Endothelial cell of umbilical vein (primary cell): ENCODE measurements around the gene MTA1. TPM values are rescaled to one million over a fixed set of nuclear protein-coding genes. Genes with fewer than 3 reads are reported as not detected.

Experiments used
- BruUV-seq: library from RNA; stranded (reverse); fragments of 400-500 nt; replicated peaks from 2 replicates; lab custom pipeline; 2021; lab: Mats Ljungman, UMichigan
- CTCF ChIA-PET: fragments of 300-600, 350-600 bp; sonication (Branson Sonifier 250); formaldehyde crosslinking; loops from one replicate; lab custom pipeline; 2021; ENCODE audit warnings: antibody characterized with exemption, inconsistent platforms; lab: Charles Lee
- POLR2A ChIA-PET: fragments of 300-600, 350-600 bp; sonication (Branson Sonifier 250); formaldehyde crosslinking; loops from one replicate; lab custom pipeline; 2021; ENCODE audit warnings: antibody characterized with exemption, inconsistent platforms; lab: Charles Lee
- DNase-seq: peaks from one replicate; pipeline ENCODE4 v3.0.0-alpha.2; 2011; ENCODE audit warnings: low read depth, low spot score
- FAIRE-seq: peaks from 2 replicates; lab custom pipeline; 2011; peaks lifted over from hg19 to GRCh38; lab: Jason Lieb, UNC
- H2AFZ ChIP-seq: 2 replicates; pipeline ENCODE4 v1.6.0; 2012; ENCODE audit warnings: low read depth, low read length, control low read depth, inconsistent platforms
- H3K27ac ChIP-seq: 2 replicates; pipeline ENCODE4 v1.5.1; 2011; ENCODE audit warnings: low read depth, mild to moderate bottlenecking, control low read depth, low read length, moderate library complexity; ENCODE audit not compliant: insufficient read depth
- H3K27me3 ChIP-seq, 2 experiments: 2 replicates each; pipeline versions ENCODE4 v1.6.0 to v1.6.1; 2011; ENCODE audit warnings: low read length in 2 of 2, mixed read lengths in 1 of 2; ENCODE audit not compliant: control insufficient read depth in 2 of 2, insufficient read depth in 2 of 2
- H3K36me3 ChIP-seq, 2 experiments: 2 replicates in 1 of 2; 3 replicates in 1 of 2; pipeline ENCODE4 v1.5.1; 2011; ENCODE audit warnings: low read length in 2 of 2, mild to moderate bottlenecking in 1 of 2, moderate library complexity in 1 of 2; ENCODE audit not compliant: control insufficient read depth in 2 of 2, insufficient read depth in 2 of 2; ENCODE audit errors: extremely low read depth in 1 of 2
- H3K4me1 ChIP-seq: 3 replicates; pipeline ENCODE4 v1.5.1; 2011; ENCODE audit warnings: mild to moderate bottlenecking, low read length; ENCODE audit not compliant: control insufficient read depth, insufficient read depth; ENCODE audit errors: extremely low read depth
- H3K4me2 ChIP-seq: 2 replicates; pipeline ENCODE4 v1.6.1; 2011; ENCODE audit warnings: low read length, control low read depth, mixed read lengths; ENCODE audit not compliant: insufficient read depth
- H3K4me3 ChIP-seq, 3 experiments: fragments of 200-600 bp in 1 of 3; sonication (generic), shearing (Covaris generic) in 1 of 3; replicated peaks in 1 of 3; 2 replicates each; pipeline ENCODE4 v1.5.1; 2011 to 2016; ENCODE audit warnings: control low read depth in 3 of 3, low read length in 3 of 3, mild to moderate bottlenecking in 2 of 3, inconsistent platforms in 1 of 3, low read depth in 1 of 3, moderate library complexity in 1 of 3; ENCODE audit not compliant: insufficient read depth in 1 of 3
- H3K79me2 ChIP-seq: 2 replicates; pipeline ENCODE4 v1.6.0; 2012; ENCODE audit warnings: low read length, inconsistent platforms; ENCODE audit not compliant: control insufficient read depth, insufficient read depth
- H3K9ac ChIP-seq: replicated peaks from 2 replicates; pipeline ENCODE3; 2011; ENCODE audit warnings: low read length, control low read depth; ENCODE audit not compliant: insufficient read depth; ENCODE audit errors: extremely low read depth
- H3K9me1 ChIP-seq: replicated peaks from 3 replicates; pipeline ENCODE4 v1.6.0; 2011; ENCODE audit warnings: mild to moderate bottlenecking, low read length; ENCODE audit not compliant: control insufficient read depth, insufficient read depth; ENCODE audit errors: extremely low read depth
- H3K9me3 ChIP-seq: replicated peaks from 2 replicates; pipeline ENCODE4 v1.5.1; 2012; ENCODE audit warnings: low read length, inconsistent platforms; ENCODE audit not compliant: control insufficient read depth, insufficient read depth
- H4K20me1 ChIP-seq: replicated peaks from 2 replicates; pipeline ENCODE3; 2011; ENCODE audit warnings: mild to moderate bottlenecking, low read length; ENCODE audit not compliant: control insufficient read depth, insufficient read depth; ENCODE audit errors: extremely low read depth
- CTCF ChIP-seq, 2 donors: IDR thresholded peaks; 1 replicate in 1 of 2; 2 replicates in 1 of 2; pipeline ENCODE4 v1.5.1; 2011; ENCODE audit warnings: low read length in 2 of 2, mild to moderate bottlenecking in 2 of 2, moderate library complexity in 2 of 2, control low read depth in 1 of 2, inconsistent platforms in 1 of 2, low read depth in 1 of 2; ENCODE audit not compliant: insufficient read depth in 1 of 2; ENCODE audit errors: extremely low read depth in 1 of 2
- EZH2 ChIP-seq: IDR thresholded peaks from 2 replicates; pipeline ENCODE4 v1.6.1; 2012; ENCODE audit warnings: borderline replicate concordance, low read depth, mild to moderate bottlenecking, moderate library complexity, low read length, inconsistent platforms; ENCODE audit not compliant: severe bottlenecking
- FOS ChIP-seq: IDR thresholded peaks from 2 replicates; pipeline ENCODE4 v1.6.1; 2011; ENCODE audit warnings: mild to moderate bottlenecking, low read length, moderate library complexity, borderline replicate concordance; ENCODE audit not compliant: insufficient read depth
- JUN ChIP-seq: IDR thresholded peaks from 2 replicates; pipeline ENCODE4 v1.6.1; 2011; ENCODE audit warnings: borderline replicate concordance, low read depth; ENCODE audit not compliant: insufficient read length, insufficient read depth
- dilution Hi-C: fragments of 300-500 bp; cut with MboI; formaldehyde crosslinking; loops from one replicate; pipeline ENCODE4 v1.15.0; 2019; ENCODE audit warnings: low sequenced_read_pairs; ENCODE audit not compliant: extremely low pct_ligation_motif_present
- intact Hi-C: fragments of 100-400 bp; cut with micrococcal nuclease; formaldehyde crosslinking; loops from one replicate; pipeline ENCODE4 v1.10.0; 2022
- polyA plus RNA-seq, 4 experiments: library from polyadenylated mRNA; depleted of rRNA in 3 of 4; stranded (reverse) in 3 of 4; unstranded in 1 of 4; fragments of >200 nt; gene quantifications; 2 replicates each; pipeline versions ENCODE4 v1.2.1 to v1.2.3, GENCODE V29; 2011 to 2012; ENCODE audit warnings: missing spikeins in 1 of 4
- total RNA-seq: library from RNA; stranded (reverse); gene quantifications from 2 replicates; pipeline ENCODE4 v1.2.3, GENCODE V29; 2021

The MTA1 gene
- total and polyA plus RNA-seq, 2 donors (not counting 3 experiments of a cell fraction or from before 2014, with no cell fraction given) = 85.2 to 167 TPM

- Histone ChIP-seq H3K4me1 (no peaks in the 10 kb centered on the region), H3K9me1 (no peaks in the 10 kb centered on the region), H3K27ac (no peak overlapping the region), H3K4me2 (no peak overlapping the region), H4K20me1 (no peaks in the 10 kb centered on the region), H3K9me3 (no peaks in the 10 kb centered on the region), H3K79me2 (peaks cover 3% of the 10 kb centered on the region), H3K9ac (no peak overlapping the region), H2AFZ (no peak overlapping the region), H3K36me3 (no peaks in the 10 kb centered on the region), H3K4me3 (no peak overlapping the region), H3K27me3 (no peaks in the 10 kb centered on the region)
- no peak for TF ChIP-seq JUN
- POLR2A ChIA-PET = no interaction called here
- no TSS peak for BruUV-seq
- DNase-seq = no peak
- intact Hi-C loops (no loop called here), dilution Hi-C loops (no loop called here)
- no peak for FAIRE-seq
- CTCF ChIA-PET = no interaction called here
Observed at GRCh38 chr14:105495101-105495989, 75.7 kb downstream of the MTA1 start.

- CTCF ChIA-PET = no interaction called here
Observed at GRCh38 chr14:105495990-105496830, 76.6 kb downstream of the MTA1 start.

More at GRCh38 chr14:105495990-105496830, 76.6 kb downstream of the MTA1 start:
- H3K27ac ChIP-seq = no peak overlapping the region
- H3K4me2 ChIP-seq = no peak overlapping the region
- no peaks in the 10 kb centered on the region for H3K9me1 ChIP-seq
- no peaks in the 10 kb centered on the region for H3K9me3 ChIP-seq
- H3K36me3 ChIP-seq = no peaks in the 10 kb centered on the region
- dilution Hi-C loops = no loop called here
- no peak for TF ChIP-seq CTCF (IDR thresholded peaks at IDR 0.05; ENCODE audit: extremely low read depth in 1 of 2, insufficient read depth in 1 of 2, low read depth in 1 of 2, low read length in 2 of 2)
- TF ChIP-seq EZH2 = no peak
- TF ChIP-seq FOS = no peak
- DNase-seq (no peak), FAIRE-seq (no peak)
- H3K27me3 ChIP-seq = no peaks in the 10 kb centered on the region
- peaks cover 3% of the 10 kb centered on the region for H3K79me2 ChIP-seq
- no peaks in the 10 kb centered on the region for H4K20me1 ChIP-seq
- POLR2A ChIA-PET = no interaction called here
- no peak overlapping the region for H2AFZ ChIP-seq
- no peaks in the 10 kb centered on the region for H3K4me1 ChIP-seq
- BruUV-seq = no TSS peak
- H3K4me3 ChIP-seq = no peak overlapping the region
- no peak overlapping the region for H3K9ac ChIP-seq
- intact Hi-C loops = no loop called here
